ENCODE results near the gene TMEM132A. TPM values are rescaled to one million over a fixed set of nuclear protein-coding genes. Genes with fewer than 3 reads are reported as not detected.

The TMEM132A gene
- total RNA-seq, 4 donors from 2014 or later, result 3.2 to 8.9 (median 6.5) TPM

DNA sequence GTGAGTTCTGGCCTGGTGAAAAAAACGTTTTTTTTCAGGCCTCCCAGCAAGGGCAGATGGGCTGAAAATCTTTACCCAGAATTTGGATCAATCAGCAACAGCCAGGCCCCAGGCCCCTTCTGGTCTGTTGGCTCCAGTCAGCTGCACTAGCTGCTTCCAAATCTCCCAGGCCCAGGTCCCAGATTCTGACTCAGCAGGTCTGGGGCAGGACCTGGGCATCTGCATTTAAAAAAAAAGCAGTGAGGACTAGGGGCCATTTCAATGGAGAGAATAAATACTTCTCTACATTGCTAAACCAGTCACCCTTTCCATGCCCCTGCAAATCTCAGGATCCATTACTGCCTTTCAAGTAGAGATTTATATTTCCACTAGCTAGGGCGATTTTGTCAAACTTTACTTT is 23.4 kb downstream of the TMEM132A start:
- Histone ChIP-seq H3K27ac (peak overlapping the region in 1 of 4 donors; percentile 12), H3K27me3 (no peaks in the 10 kb centered on the region), H3K4me3 (no peak overlapping the region), H3K36me3 (peaks cover 0 to 38% of the 10 kb centered on the region in 2 donors), H3K9me3 (no peaks in the 10 kb centered on the region), H3K4me1 (peaks cover 0 to 52% (median 12%) of the 10 kb centered on the region in 3 donors)
- no peak for TF ChIP-seq POLR2AphosphoS5 (IDR thresholded peaks at IDR 0.05)
- WGBS, 2 donors (ENCODE audit: low coverage in 1 of 2), result 44 to 89% methylated on average over 1 to 2 of the region's 2 CpGs
- no peak for ATAC-seq

DNA sequence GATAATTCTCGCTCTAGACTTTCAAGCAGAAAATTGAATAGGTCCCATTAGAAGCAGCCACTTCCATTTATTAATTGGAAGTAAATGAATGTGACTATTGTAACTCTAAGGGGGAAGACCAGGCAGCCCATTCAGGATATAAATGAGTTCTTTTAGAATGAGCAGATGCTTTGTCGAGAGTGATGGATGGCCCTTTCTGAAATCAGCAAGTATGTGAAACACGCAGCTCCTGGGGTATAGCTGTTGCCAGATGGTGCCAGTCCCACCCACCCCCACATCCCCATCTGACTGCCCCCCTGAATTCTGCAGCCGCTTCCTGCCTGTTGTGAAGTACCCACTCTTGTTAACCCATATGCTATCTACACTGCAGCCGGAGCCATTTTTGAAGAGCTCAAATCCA is 24.0 kb downstream of the TMEM132A start:
- Histone ChIP-seq H3K27ac (peak overlapping the region in 2 of 4 donors; percentile 49 to 67), H3K4me3 (no peak overlapping the region), H3K4me1 (peaks cover 0 to 57% (median 12%) of the 10 kb centered on the region in 3 donors)

DNA sequence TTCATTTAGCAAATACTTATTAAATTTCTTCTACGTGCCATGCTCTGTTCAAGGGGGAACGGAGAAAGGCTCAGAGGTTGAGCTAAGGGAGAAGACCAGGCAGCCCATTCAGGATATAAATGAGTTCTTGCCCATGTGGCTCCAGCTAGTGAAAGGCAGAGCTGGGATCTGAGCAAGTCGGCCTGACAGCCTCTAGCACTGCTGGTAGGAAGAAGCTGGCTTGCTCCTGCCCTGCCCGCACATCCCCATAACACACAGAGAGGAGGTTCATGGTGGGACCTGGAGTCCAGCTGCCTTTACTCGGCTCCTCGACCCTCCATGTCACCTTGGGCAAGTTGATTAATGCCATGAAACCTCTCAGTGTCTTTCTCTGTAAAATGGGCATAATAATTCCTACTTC is 25.8 kb downstream of the TMEM132A start:
- ATAC-seq, result no peak
- peak overlapping the region in 2 of 4 donors; percentile 20 to 88 for H3K27ac ChIP-seq
- H3K27me3 ChIP-seq, result no peaks in the 10 kb centered on the region
- WGBS, 2 donors (ENCODE audit: low coverage in 1 of 2), result 77 to 90% methylated on average over 3 to 6 of the region's 6 CpGs
- TF ChIP-seq, protein P1, sequence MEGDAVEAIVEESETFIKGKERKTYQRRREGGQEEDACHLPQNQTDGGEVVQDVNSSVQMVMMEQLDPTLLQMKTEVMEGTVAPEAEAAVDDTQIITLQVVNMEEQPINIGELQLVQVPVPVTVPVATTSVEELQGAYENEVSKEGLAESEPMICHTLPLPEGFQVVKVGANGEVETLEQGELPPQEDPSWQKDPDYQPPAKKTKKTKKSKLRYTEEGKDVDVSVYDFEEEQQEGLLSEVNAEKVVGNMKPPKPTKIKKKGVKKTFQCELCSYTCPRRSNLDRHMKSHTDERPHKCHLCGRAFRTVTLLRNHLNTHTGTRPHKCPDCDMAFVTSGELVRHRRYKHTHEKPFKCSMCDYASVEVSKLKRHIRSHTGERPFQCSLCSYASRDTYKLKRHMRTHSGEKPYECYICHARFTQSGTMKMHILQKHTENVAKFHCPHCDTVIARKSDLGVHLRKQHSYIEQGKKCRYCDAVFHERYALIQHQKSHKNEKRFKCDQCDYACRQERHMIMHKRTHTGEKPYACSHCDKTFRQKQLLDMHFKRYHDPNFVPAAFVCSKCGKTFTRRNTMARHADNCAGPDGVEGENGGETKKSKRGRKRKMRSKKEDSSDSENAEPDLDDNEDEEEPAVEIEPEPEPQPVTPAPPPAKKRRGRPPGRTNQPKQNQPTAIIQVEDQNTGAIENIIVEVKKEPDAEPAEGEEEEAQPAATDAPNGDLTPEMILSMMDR (IDR thresholded peaks at IDR 0.05), result no peak
- TF ChIP-seq EP300 (IDR thresholded peaks at IDR 0.05) (no peak), POLR2AphosphoS5 (IDR thresholded peaks at IDR 0.05) (no peak), POLR2A (IDR thresholded peaks at IDR 0.05) (no peak)
- peaks cover 0 to 57% (median 12%) of the 10 kb centered on the region in 3 donors for H3K4me1 ChIP-seq
- H3K4me3 ChIP-seq, result peak overlapping the region; percentile 53 to 68
- H3K36me3 ChIP-seq, result peaks cover 0 to 18% of the 10 kb centered on the region in 2 donors
- no peaks in the 10 kb centered on the region for H3K9me3 ChIP-seq

More for the DNA sequence above, 24.0 kb downstream of the TMEM132A start:
- Histone ChIP-seq H3K27me3 (no peaks in the 10 kb centered on the region), H3K36me3 (peaks cover 0 to 32% of the 10 kb centered on the region in 2 donors), H3K9me3 (no peaks in the 10 kb centered on the region)
- ATAC-seq, result no peak
- TF ChIP-seq POLR2A (IDR thresholded peaks at IDR 0.05) (no peak), EP300 (IDR thresholded peaks at IDR 0.05) (no peak), POLR2AphosphoS5 (IDR thresholded peaks at IDR 0.05) (no peak)
- TF ChIP-seq, protein P1 (IDR thresholded peaks at IDR 0.05), result no peak
- 67 to 81% methylated on average over 3 to 4 of the region's 5 CpGs for WGBS, 2 donors (ENCODE audit: low coverage in 1 of 2)

DNA sequence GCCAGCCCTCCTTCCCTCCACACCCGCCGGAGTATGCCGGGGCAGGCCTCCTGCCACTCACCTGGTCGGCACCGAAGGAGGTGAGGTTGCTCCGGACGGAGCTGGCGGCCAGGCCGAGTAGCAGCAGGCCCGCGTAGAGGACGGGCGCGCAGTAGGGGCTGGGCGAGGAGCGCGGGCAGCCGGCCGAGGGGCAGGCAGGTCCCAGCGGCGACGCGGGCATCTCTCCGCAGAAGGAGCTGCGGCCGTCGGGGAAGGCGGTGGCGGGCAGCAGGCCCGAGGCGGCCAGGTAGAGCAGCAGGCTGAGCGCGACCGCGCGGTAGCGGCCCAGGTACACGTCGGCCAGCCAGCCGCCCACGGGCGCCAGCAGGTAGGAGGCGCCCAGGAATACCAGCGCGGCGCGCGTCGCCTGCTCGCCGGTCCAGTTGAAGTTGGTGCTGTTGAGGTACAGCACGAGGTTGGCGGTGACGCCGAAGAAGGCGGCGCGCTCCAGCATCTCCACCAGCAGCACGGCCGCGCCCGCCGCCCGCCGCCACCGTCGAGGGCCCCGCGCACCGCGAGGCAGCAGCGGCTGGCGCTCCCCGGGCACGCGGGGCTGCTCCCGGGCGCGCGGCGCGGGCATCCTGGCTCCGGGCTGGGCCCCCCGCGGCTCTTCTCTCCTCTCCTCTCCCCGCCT is 26.8 kb downstream of the TMEM132A start:
- WGBS, 2 donors (ENCODE audit: low coverage in 1 of 2), result 13 to 22% methylated on average over 11 to 15 of the region's 86 CpGs
- peaks cover 0 to 57% (median 12%) of the 10 kb centered on the region in 3 donors for H3K4me1 ChIP-seq
- peak; percentile 23 for ATAC-seq
- H3K4me3 ChIP-seq, result peak overlapping the region; percentile 53 to 68
- TF ChIP-seq POLR2AphosphoS5 (IDR thresholded peaks at IDR 0.05), result no peak
- TF ChIP-seq EP300 (IDR thresholded peaks at IDR 0.05), result no peak
- TF ChIP-seq, protein P1 (IDR thresholded peaks at IDR 0.05), result peak in 1 of 4 experiments; percentile 4
- TF ChIP-seq POLR2A (IDR thresholded peaks at IDR 0.05), result peak in 1 of 2 donors; percentile 14
- no peaks in the 10 kb centered on the region for H3K9me3 ChIP-seq
- peaks cover 0 to 8% of the 10 kb centered on the region in 2 donors for H3K36me3 ChIP-seq
- H3K27me3 ChIP-seq, result no peaks in the 10 kb centered on the region
- H3K27ac ChIP-seq, result peak overlapping the region in 3 of 4 donors; percentile 81 to 88 (median 83)

DNA sequence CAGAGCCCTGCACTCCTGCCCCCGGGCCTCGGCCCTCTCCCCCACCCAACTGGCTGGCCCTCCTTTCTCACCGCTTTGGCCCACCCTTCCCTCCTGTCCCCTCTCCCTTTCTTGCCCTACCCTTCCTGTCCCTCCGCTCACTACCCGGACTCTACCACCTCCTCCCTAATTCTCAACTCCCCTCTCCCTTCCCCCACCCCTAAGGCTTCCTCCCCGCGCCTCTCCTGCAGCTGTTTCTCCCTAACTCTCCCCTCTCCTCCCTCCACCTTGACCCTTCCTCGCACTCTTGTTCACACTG is 27.3 kb downstream of the TMEM132A start:
- ATAC-seq, result peak; percentile 13
- WGBS, 2 donors (ENCODE audit: low coverage in 1 of 2), result 18 to 34% methylated on average over 2 to 7 of the region's 8 CpGs
- peak overlapping the region; percentile 77 to 88 (median 82) for H3K27ac ChIP-seq
- TF ChIP-seq POLR2A (IDR thresholded peaks at IDR 0.05) (no peak), EP300 (IDR thresholded peaks at IDR 0.05) (no peak), POLR2AphosphoS5 (IDR thresholded peaks at IDR 0.05) (no peak)
- TF ChIP-seq, protein P1 (IDR thresholded peaks at IDR 0.05), result no peak
- no peaks in the 10 kb centered on the region for H3K9me3 ChIP-seq
- peak overlapping the region; percentile 53 to 68 for H3K4me3 ChIP-seq
- H3K27me3 ChIP-seq, result no peaks in the 10 kb centered on the region
- peaks cover 0 to 3% of the 10 kb centered on the region in 2 donors for H3K36me3 ChIP-seq
- H3K4me1 ChIP-seq, result peaks cover 0 to 57% (median 12%) of the 10 kb centered on the region in 3 donors

All from gastroesophageal sphincter (tissue), 4 donors.